ENCODE data around the gene RIMS1.

The RIMS1 gene

DNA sequence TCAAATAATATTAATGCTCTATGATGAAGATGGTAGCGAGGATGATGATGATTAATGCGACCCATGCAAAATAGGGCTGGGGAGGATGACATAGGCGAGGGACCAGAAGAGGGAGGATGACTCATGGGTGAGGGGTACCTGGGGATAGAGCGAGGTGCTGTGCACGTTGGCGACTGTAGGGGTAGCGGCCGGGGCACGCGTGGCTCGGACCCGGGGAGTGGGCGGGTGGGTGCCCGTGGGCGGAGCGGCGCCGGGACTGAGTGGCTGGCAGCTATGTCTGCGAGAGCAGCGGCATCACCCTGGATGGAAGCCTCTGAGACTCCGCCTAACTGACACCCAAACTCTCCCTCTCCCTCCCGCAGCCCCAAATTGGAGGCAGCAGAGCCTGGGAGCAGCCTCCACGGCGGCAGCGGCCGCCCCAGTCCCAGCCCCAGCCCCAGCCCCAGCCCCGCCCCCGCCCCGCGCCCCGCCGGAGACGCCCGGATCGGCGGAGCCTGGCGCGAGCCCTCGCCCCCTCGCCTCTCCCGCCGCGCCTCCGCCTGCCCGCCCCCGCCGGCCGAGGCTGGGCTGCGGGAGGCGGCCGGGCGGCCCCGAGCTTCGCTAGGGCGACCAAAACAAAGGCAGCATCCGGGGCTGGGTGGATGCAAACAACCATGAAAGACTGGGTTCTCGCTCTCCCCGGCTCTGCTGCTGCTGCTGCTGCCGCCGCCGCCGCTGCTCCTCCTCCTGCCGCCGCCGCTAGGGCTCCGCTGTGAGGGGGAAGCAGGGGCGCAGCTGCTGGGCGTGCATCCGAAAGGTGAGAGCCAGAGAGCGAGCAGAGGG, at the start of gene RIMS1:
TSS of gene RIMS1 (plus strand) at position 367 of the 822 bp plus-strand sequence. CDS start 474 bp downstream, outside the sequence.
- DNase-seq = peak; percentile 56 to 60

- DNase-seq = no peak
Observed at GRCh38 chr6:71851214-71851613, 35.1 kb upstream of the RIMS1 start.

DNA sequence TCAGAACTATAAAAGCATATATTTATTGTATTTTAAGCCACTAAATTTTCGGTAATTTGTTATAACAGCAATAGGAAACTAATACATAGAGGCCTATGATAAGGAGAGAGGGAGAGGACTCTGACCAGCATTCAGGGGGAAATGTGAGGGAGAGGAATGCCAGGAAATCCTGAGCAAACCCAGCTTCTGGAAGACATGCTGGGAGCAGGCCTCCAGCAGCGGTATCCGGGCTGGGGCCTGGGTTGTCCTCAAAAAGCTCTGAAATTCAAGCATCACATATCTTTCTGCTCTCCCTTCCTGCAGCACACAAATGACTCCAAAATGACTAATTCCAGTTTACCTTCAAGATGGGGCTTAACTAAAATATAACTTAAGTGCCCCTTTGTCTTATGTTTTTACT, 33.4 kb upstream of the RIMS1 start:
- DNase-seq = no peak

DNA sequence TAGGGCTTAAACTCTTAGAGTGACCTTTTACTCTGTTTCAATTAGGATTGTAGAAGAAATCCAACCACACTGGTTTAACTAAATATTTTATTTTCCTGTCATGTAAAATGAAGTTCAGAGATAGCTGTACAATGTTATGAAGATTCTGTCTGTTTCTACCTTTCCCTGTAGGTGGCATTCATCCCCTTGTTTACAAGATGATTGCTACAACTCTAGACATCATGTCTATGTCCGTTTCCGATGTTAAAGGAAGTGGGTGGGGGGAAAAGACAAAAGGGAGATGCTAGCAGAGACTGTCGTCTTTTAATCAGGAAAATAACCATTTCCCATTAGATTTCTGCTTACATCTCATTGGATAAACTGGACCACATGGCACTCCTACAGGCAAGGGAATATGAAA, 30.9 kb upstream of the RIMS1 start:
- DNase-seq = no peak

GRCh38 chr6:71879016-71879415, 7.3 kb upstream of the RIMS1 start:
- DNase-seq = no peak

GRCh38 chr6:71887006-71887743, 825 bp downstream of the RIMS1 start:
- no peak for DNase-seq

GRCh38 chr6:71887744-71888230, 1.4 kb downstream of the RIMS1 start:
- no peak for DNase-seq

- DNase-seq = no peak
Observed at GRCh38 chr6:71888756-71889340, 2.5 kb downstream of the RIMS1 start.

- DNase-seq = no peak
Observed at GRCh38 chr6:71889366-71889765, 3.0 kb downstream of the RIMS1 start.

DNA sequence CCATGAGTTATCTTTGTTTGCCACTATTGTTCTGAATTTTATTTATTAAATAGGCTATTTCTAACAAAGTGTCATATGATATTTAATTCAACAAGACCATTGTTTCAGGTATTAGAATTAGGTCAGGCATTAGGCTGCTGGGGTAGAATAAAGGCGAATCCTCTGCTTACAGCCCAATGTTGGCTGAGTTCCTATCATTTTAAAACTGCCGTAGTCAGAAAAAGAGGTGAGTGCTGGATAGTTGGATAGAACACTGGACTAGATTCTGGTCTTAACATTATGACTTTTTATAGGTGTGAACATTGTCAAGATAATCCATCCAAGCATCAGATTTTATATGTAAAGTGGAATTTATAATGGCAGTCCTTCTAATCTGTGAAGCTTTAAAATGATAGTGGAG, 6.3 kb downstream of the RIMS1 start:
- DNase-seq = no peak

GRCh38 chr6:71900642-71901041, 14.3 kb downstream of the RIMS1 start:
- DNase-seq = no peak

DNA sequence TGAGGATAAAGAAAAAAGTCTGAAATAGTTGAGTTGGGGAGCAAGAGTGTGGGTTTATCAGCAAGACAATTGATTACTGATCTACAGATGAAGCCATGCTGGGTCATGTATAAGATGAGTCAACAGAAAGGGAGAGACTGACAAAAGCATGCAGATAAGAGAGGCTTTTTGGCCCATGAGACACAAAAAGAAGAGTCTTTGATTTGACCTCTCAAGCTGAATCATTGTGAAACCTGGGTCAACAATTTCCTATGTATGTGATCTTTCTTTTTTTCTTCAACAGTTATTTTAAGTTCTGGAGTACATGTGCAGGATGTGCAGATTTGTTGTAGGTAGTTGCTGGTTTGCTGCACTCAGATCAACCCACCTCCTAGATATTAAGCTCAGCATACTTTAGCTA, 15.9 kb downstream of the RIMS1 start:
- DNase-seq = no peak

- DNase-seq = no peak
Observed at GRCh38 chr6:71906813-71907212, 20.5 kb downstream of the RIMS1 start.

GRCh38 chr6:71908162-71908765, 21.9 kb downstream of the RIMS1 start:
- DNase-seq = no peak

DNA sequence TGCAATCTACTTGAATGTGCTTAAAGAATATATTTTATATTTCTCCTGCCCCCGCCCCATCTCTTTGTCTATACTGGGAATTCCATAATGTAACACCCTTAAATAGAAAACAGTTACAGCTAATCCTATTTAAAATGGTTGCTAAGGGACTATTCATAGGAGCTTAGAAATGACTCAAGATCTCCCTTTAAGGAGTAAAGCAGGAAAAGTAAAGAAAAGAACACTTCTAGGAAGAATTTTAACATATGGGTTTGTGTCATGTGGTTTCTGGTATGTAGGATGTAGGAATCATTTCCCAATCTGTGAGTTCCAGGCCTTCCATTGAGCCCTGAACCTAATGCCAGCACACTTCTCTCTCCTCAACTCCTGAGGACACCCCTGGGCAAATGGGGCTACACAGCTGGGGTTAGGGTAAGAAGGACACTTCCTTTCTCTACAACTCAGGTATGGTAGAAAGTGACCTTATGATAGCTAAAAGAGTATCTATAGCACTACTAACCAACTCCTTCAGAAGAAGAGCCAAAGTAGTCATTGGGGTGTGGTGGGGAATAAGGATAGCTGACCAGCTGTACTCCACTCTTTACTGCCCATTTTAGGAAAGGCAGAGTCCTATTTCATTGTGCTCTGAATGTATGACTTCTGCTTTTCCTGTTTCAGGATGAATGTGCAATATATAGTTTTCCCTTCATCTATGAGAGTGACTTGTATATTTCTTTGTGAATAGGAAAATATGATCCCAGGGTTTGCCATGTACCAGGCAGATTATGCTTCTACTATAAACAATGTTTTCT, 27.3 kb downstream of the RIMS1 start:
- DNase-seq = no peak

GRCh38 chr6:71929047-71929446, 42.7 kb downstream of the RIMS1 start:
- no peak for DNase-seq

- no peak for DNase-seq
Observed at GRCh38 chr6:71933881-71934280, 47.5 kb downstream of the RIMS1 start.

GRCh38 chr6:71965404-71965803, 79.1 kb downstream of the RIMS1 start:
- DNase-seq = no peak

DNA sequence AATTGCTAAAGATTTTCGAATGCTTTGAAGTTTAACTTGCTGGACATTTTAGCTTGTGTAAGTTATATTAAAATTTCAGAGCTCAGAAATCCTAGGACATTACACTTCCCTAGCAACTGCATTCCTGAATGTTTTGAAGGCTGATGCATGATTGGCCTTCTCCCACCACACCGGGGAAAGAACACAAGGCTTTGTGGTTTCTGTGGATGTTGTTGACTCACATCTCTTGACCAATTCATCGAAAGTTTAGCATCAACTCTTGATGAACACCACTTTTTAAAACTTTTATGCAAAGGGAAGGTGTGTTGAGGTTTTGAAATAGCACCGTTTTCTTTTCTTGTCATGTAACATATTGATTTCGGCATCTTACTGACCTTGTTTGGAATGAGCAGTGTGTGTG, 81.1 kb downstream of the RIMS1 start:
- no peak for DNase-seq

DNA sequence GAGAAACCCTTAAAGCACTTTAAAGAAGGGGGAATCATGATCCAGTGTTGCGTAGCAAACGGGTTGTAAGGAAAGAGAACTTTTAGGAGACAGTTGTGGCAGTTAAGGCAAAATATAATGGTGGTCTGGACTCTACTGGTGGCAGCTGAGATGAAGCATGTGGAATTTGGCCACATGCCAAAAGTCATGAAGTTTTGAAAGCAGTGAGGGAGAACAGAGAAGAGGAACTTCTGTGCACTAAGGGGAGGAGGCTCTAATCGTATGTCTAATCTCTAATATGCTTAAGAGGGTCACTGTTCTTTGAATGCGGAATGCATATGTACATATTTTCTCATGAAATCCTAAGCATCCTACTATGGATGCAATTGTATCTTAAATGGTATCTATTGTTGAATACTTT, 91.5 kb downstream of the RIMS1 start:
- no peak for DNase-seq

DNA sequence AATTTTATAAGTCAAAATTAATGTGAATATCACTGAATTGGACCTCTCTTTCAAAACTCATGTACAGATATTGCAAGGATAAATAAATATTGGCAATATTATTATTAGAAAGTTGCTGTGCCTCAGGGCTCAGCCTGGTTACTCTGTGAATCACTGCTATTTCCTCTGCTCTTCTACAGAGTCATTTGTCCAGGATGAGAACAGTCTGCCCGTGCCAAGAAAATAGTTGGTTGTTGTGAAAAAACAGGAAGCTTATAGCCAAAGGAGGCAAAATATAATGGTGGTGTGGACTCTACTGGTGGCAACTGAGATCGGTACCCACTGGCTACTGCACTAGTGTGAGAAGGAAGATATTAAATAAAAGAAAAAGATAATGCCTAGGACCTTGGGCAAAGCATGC, 93.6 kb downstream of the RIMS1 start:
- no peak for DNase-seq

DNA sequence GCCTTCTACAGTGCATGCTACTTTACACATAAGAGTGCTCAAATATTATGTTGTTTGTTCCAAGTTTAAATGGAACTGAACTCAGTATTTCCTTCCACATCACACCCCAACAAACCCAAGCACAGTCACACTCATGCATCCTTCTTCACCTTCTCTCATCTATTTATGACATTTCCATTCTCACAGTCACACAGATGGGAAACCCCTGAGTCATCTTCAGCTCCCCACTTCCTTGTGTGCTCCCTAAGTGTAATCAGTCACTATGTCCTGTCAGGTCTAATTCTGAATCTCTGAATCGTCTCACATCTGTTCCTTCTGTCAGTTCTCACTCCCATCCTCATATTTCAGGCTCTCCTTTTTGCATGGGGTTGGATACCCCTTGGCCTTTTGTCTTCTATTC, 96.0 kb downstream of the RIMS1 start:
- DNase-seq = no peak

DNA sequence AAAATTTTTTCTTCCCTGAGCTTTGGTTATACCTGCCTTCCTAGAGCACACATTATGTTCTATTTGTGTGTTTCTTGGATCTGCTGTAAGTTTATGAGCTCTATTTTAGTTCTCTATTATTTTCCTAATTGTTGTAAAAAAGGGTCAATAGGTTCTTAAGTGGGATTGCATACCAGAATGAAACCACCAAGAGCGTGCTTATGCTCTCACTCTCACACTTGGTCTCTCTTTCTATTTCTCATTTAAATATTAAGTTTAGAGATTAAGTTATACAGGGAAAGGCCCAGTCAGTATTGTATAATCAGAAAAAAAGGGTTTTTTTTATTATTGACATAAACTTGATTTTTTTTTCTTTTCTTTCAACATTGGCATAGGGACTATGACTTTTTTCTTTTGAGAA, 96.8 kb downstream of the RIMS1 start:
- DNase-seq = no peak
